NB4 (cell line): ENCODE results near the gene INMT.

Source experiments
- MAX ChIP-seq: IDR thresholded peaks from 2 replicates; pipeline ENCODE4 v1.6.1; 2011; ENCODE audit warnings: low read depth, low read length
- POLR2A ChIP-seq: IDR thresholded peaks from 2 replicates; pipeline ENCODE4 v1.6.1; 2011; ENCODE audit warnings: mild to moderate bottlenecking; ENCODE audit not compliant: insufficient read length; ENCODE audit errors: extremely low read depth
- TF ChIP-seq, protein P1 (sequence below): IDR thresholded peaks from one replicate; pipeline ENCODE4 v1.5.1; 2012; ENCODE audit warnings: low read depth, low read length

DNA sequence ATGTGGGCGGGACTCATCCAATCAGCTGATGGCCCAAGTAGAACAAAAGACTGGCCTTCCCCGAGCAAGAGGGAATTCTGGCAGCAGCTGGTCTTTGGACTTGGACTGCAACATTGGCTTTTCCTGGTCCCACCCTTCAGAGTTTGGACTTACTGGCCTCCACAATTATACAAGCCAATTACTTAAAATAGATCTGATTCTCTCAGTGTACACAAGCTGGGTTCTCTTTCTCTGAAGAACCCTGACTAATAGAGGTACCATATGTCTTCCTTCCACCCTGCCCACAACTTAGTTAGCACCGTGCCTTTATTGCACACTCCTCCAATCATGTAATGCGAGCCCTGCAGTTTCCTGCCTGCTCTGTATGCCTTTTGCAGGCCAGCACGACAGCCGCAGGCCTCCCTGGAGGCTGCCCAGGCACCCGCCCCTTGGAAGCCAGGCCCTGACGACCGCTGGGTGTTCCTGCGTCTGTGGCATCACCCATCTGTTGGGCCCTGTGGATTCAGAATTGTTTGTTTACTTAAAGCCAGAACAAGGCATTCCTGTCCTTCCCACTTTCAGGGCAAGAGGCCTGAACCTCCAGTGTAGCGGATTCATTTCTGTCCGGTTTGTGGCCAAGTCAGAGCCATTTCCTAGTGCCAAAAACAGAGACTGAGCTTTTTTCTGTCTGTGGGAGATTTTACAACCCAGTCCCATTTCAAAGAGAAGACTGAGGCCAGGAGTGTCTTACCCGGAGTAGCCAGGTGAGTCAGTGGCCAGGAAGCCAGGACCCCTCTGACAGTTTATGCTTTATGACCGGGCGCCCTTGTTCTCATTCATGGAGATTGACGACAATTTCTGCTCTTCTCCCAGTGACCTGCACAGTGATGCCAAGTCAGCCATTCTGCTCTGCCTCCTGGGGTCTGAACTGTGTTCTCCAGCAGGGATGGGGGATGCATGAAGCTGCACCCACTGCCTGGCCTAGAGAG, 968 bp upstream of the INMT start:
- TF ChIP-seq, protein P1, sequence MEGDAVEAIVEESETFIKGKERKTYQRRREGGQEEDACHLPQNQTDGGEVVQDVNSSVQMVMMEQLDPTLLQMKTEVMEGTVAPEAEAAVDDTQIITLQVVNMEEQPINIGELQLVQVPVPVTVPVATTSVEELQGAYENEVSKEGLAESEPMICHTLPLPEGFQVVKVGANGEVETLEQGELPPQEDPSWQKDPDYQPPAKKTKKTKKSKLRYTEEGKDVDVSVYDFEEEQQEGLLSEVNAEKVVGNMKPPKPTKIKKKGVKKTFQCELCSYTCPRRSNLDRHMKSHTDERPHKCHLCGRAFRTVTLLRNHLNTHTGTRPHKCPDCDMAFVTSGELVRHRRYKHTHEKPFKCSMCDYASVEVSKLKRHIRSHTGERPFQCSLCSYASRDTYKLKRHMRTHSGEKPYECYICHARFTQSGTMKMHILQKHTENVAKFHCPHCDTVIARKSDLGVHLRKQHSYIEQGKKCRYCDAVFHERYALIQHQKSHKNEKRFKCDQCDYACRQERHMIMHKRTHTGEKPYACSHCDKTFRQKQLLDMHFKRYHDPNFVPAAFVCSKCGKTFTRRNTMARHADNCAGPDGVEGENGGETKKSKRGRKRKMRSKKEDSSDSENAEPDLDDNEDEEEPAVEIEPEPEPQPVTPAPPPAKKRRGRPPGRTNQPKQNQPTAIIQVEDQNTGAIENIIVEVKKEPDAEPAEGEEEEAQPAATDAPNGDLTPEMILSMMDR = no peak
- no peak for TF ChIP-seq MAX
- no peak for TF ChIP-seq POLR2A
